ENCODE measurements around the gene VWA3B. TPM values are rescaled to one million over a fixed set of nuclear protein-coding genes. Genes with fewer than 3 reads are reported as not detected.

The VWA3B gene
- total RNA-seq, 1 donor from 2014 or later, result not detected

DNA sequence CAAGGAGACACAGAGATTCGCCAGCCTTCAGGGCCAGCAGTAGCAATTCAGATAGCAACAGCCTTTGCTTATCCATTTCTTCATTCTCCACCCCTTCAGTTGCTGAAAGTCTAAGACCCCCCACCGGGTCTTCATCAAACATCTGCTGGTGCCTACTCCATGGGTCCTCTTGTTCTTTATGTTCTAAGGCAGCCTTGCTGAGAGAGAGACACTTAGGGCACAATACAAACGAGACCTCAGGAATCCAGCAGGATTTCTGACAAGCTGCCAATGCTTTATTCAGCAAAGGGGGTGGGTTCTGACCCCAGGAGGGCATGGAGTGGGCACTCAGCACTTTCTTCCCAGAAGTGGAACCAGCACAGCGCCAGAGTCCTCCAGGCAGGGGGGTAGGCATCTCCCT lies 223.0 kb downstream of the VWA3B start:
- H3K27me3 ChIP-seq (ENCODE audit: control insufficient read depth, insufficient read depth, low read length), result no peaks in the 10 kb centered on the region
- FAIRE-seq, result no peak
- TF ChIP-seq CTCF (IDR thresholded peaks at IDR 0.05; ENCODE audit: insufficient read depth, low read length, severe bottlenecking), result no peak
- H3K4me3 ChIP-seq (ENCODE audit: low read depth, low read length), result no peak overlapping the region
- no peak for DNase-seq (ENCODE audit: low read depth)
- no peaks in the 10 kb centered on the region for H3K36me3 ChIP-seq (ENCODE audit: control insufficient read depth, insufficient read depth, low read length)

GRCh38 chr2:98311090-98311489 lies 224.1 kb downstream of the VWA3B start:
- TF ChIP-seq CTCF (IDR thresholded peaks at IDR 0.05; ENCODE audit: insufficient read depth, low read length, severe bottlenecking), result no peak
- DNase-seq (ENCODE audit: low read depth) (no peak), FAIRE-seq (no peak)

GRCh38 chr2:98311771-98312545 lies 225.0 kb downstream of the VWA3B start:
- no peak for TF ChIP-seq CTCF (IDR thresholded peaks at IDR 0.05; ENCODE audit: insufficient read depth, low read length, severe bottlenecking)
- Histone ChIP-seq H3K27me3 (ENCODE audit: control insufficient read depth, insufficient read depth, low read length) (no peaks in the 10 kb centered on the region), H3K4me3 (ENCODE audit: low read depth, low read length) (no peak overlapping the region), H3K36me3 (ENCODE audit: control insufficient read depth, insufficient read depth, low read length) (no peaks in the 10 kb centered on the region)
- no peak for FAIRE-seq
- no peak for DNase-seq (ENCODE audit: low read depth)

More at GRCh38 chr2:98311090-98311489, 224.1 kb downstream of the VWA3B start:
- H3K4me3 ChIP-seq (ENCODE audit: low read depth, low read length), result no peak overlapping the region
- H3K27me3 ChIP-seq (ENCODE audit: control insufficient read depth, insufficient read depth, low read length), result no peaks in the 10 kb centered on the region
- no peaks in the 10 kb centered on the region for H3K36me3 ChIP-seq (ENCODE audit: control insufficient read depth, insufficient read depth, low read length)

DNA sequence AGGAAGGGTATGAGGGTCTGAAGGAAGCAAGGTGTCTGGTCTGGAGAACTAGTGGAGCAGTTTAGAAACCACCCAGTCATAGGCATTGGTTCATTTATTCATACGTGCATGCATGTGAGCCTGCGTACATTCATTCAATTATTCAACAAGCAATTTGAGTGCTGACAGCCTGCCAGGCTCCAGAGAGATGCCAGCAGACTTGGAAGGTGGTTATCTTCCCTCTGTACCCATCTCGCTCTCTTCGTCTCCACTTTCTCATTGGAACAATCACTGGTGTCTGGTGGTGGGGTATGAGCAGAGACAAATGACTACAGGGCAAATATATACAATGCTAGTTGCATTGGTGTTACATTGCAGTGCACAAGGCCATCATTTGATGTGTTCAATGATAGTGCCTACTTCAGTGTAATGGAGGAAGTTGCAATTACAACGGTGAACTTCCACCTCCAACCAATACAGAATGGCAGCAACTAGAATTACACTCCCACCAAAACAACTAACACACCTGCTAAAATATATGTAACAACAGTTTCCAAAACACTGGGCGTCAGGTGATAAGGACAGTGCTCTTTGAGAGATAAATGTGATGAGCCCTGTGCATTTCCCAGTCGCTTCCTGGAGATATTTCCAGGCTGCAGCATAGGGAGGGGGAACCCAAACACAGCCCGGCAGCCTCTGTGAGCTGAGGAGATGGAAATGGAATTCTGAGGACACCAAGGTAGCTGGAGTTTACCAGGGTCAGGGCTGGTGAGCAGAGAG lies 226.7 kb downstream of the VWA3B start:
- TF ChIP-seq CTCF (IDR thresholded peaks at IDR 0.05; ENCODE audit: insufficient read depth, low read length, severe bottlenecking), result no peak
- Histone ChIP-seq H3K4me3 (ENCODE audit: low read depth, low read length) (no peak overlapping the region), H3K27me3 (ENCODE audit: control insufficient read depth, insufficient read depth, low read length) (no peaks in the 10 kb centered on the region), H3K36me3 (ENCODE audit: control insufficient read depth, insufficient read depth, low read length) (no peaks in the 10 kb centered on the region)
- FAIRE-seq (no peak), DNase-seq (ENCODE audit: low read depth) (no peak)

DNA sequence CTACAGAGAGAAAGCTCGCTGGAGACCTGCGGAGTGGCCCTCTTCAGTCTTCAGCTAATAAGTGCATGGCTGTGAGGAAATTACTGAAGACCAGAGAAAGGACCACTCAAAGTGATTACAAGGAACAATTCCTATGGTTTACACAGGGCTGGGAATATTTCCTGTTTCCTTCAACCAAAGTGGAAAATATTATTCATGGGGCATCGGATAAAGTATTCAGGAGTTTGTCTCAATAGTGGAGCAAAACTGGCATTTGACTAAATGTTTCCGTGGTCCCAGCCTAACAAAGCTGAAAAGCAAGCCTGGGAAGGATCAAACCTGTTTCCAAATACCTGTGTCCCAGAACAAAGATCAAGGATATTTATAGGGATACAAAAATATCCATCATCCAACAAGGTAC lies 227.3 kb downstream of the VWA3B start:
- FAIRE-seq (no peak), DNase-seq (ENCODE audit: low read depth) (no peak)
- H3K4me3 ChIP-seq (ENCODE audit: low read depth, low read length), result no peak overlapping the region
- H3K36me3 ChIP-seq (ENCODE audit: control insufficient read depth, insufficient read depth, low read length), result no peaks in the 10 kb centered on the region
- no peaks in the 10 kb centered on the region for H3K27me3 ChIP-seq (ENCODE audit: control insufficient read depth, insufficient read depth, low read length)
- TF ChIP-seq CTCF (IDR thresholded peaks at IDR 0.05; ENCODE audit: insufficient read depth, low read length, severe bottlenecking), result no peak

Data from bronchial epithelial cell (primary cell).